Measurements from ENCODE around the gene BMPR1A.

The BMPR1A gene

DNA sequence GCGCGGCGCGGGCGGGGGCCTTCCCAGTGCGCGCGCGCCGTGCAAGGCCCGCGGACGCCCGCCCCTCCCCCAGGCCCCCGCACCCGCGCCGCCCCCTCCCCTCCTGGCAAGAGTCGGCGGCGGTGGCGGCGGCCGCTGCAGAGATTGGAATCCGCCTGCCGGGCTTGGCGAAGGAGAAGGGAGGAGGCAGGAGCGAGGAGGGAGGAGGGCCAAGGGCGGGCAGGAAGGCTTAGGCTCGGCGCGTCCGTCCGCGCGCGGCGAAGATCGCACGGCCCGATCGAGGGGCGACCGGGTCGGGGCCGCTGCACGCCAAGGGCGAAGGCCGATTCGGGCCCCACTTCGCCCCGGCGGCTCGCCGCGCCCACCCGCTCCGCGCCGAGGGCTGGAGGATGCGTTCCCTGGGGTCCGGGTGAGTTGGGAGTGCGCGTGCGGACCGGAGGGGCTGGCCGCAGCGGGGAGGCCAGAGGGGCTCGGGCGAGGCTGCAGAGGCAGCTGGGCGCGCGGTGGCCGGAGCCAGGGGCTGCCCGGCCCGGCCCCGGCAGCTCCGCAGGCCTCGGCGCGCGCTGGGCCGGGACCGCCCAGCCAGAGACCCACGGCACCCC, at the start of gene BMPR1A:
TSS of gene BMPR1A (plus strand) at position 109 of the 602 bp plus-strand sequence. CDS start 119,400 bp downstream, outside the sequence.
- no peak for DNase-seq

DNA sequence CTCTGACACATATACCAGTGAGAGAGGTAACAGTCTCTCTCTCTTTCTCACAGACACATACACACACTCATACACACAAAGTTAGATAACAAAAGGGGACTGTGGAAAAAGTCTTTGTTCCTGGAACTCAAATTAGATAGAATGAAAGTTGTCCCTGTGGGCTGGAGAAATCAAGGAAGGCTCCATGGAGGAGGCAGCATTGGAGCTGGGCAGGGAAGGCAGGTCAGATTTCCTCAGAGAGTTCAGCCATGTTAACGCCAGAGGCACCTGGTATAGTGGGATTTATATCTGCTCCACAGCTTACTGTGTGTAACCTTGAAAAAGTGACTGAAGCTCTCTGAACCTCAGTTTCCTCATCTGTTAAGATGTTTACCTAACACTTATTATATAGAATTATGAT, 49.4 kb upstream of the BMPR1A start:
- no peak for DNase-seq

DNA sequence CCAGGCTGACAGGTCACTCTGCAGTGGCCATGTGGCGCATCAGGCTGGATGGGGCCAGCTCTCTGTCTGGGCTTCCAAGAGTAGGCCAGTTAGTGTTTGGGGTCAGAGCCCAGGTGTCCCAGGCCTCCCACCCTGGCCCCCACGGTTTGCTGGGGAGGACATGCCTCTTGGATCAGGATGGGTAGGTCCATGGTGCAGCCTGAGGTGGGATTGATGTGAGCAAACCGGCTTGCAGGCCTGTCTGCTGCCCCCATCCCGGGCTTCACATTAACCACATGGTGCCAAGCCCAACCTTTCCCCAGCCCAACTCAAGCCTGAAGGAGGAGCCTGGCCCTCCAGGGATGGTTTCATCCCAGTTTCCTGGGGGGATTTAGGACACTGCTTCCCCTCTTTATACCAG, 48.9 kb upstream of the BMPR1A start:
- no peak for DNase-seq

DNA sequence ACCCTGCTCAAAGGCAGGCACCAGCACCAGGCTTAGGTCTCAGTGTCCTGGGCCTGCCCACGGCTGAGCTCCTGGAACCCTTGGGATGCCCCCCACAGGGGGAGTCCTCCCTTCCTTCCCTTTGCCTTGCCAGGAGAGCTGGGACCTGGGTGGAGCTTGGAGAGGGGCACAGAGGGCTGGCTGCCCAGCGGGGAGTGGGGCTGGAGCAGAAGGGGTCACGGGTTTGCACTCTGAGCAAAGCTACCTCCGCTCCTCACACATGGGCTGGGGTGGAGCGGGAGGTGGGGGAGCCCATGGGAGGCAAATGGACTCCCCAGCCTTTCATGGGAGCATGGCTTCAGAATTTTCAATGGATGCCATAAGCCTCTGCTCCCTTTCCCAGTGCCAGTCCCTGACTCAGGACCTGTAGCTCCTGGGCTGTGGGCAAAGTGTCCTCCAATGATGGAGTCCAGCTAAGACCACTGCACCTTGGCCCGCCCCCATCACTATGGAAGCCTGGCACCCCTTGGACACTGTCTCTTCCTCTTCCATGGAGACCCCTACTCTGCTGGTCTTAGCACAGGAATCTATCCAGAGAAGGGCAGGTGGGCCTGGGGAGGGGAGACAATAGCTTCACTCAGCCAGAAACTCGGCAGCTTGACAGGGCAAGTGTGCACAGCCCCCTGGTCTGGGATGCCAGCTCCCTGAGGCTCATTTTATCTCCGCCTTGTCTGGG, 48.2 kb upstream of the BMPR1A start:
- DNase-seq, result no peak

DNA sequence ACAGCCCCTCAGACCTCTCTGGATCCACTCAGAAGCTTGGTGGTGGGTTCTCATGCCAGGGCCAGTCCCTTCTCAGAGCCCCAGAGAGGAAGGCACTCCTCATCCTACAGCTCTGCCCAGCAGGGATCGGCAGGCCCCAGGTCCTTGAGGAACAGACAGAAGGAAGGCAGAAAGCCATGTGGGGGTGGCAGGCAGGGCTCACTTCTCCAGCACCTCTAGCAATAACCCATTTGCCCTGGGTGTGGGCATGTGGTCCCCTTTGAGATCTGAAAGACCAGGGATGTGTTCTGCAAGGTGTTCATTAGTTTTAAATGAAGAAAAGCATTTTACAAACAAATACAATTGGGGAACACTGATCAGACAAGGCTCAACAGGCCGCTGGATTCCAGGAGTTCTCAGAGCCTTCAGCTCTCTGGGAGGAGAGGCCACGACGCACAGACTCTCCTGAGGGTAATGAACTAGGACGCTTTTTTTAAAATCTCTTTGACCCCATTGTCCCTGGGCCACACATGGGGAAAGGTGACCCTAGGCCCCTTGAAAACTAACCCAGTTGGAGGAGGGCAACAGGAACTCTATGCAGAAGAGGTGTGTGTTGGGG, 47.5 kb upstream of the BMPR1A start:
- DNase-seq, result no peak

DNA sequence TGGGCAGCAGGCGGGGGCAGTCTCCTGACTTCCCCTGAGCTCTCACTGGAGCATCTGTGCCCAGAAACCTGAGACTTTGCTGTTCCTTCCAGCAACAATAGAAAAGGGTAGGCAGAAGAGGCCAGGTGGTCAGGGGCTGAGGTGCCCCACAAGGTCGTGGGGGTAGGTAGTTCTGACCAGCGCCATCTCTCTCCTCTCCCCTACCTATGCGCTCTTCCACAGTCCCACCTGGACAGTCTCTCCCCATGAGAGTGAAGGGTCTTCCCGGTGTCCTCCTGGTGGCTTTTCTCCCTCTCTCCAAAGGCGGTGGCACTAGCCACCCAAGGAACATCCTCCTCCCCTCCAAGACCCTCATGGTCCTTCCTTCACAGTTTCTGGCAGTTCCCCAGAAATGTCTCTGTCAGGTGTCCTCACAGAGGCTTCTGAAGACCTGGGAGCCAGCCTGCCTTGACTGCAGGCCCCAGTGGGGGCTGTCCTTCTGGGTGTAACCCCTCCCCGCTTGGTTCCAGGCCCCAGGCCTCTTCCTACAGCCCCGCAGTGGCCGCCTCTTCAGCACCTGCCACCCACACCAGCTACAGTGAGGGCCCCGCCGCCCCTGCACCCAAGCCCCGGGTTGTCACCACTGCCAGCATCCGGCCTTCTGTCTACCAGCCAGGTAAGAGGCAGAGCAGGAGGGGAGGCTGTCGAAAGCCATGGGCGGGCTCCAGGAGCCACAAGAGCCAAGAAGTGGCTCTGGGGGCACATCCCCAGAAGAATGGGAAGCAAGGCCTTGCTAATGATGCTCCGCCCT, 46.8 kb upstream of the BMPR1A start:
- DNase-seq, result no peak

DNA sequence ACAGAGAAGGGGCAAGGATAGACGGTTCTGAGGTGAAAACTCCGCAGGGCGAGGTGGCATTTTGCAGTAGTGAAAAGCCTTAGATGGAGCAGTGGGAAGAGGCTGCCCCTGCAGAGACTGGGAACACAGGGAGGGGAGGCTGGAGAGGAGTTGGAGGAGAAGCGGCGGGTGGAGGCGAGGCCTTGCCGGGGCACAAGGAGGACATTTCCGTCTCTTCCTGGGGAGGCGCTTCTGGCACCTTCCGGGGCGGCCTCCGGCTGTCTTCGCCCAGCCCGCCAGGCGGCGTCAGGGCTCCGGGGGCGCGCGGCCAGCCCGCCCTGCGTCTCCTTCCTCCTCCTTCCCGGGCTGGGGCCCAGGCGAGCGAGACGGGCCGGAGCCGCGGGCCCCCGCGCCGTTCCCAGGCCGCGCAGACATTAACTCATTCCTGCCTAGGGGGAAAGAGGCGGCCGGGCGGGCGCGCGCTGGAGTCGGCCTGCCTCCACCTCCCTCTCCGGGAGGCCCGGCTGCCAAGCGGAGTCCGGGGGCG, 45.4 kb upstream of the BMPR1A start:
- no peak for DNase-seq

DNA sequence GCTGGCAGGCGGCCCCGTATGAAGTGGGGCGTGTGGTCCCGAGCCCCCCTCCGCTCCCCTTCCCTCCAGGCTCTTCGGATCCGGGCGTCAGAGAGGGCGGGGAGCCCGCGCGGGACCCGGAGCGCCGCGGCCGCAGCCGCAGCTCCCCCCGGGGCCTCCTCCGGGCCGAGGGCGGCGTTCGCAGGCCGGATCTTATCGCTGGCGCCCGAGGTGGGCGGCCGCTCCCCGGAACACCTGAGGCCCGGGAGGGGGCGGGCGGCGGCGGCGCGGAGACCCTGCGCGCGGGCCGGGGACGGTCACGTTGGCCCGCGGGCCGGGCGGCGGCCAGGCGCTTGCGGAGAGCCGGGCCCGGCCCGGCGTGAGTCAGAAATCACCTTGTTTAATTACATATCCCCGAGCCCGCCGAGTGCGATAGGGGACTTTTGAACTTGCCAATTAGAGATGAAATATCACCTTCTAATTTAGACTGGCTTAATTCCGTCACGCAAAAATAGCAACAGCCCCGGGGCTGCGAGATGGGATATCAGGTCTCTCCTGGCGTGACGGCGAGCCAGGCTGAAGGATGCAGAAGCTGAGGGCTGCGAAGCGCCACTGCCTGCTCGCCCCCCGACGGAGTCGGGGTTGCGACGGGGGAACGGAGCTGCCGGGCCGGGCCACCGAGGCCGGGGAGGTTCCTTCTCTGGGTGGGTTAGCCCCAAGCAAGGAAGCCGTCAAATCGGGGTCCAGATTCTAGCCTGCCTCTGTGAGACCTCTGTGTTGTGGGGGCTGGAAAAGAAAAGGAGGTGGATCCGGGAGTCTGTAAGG, 44.7 kb upstream of the BMPR1A start:
- DNase-seq, result no peak

DNA sequence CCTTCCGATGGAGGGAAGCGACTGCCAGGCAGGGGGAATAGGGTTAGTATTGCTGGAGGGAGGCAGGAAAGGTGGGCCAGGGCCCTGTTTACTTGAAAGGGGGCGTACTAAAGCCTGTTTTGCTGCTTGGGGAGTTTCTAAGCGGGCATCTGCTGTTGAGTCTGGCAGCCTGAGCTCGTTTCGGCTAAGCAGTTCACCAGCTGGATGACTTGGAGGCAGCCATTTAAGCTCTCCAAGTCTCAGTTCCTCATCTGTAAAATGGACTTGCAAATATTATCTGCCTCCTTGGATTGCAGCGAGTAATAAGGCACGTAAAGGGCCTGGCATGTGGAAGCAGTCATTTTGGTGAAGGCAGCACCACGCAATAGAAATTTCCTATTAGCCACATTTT, 44.1 kb upstream of the BMPR1A start:
- no peak for DNase-seq

DNA sequence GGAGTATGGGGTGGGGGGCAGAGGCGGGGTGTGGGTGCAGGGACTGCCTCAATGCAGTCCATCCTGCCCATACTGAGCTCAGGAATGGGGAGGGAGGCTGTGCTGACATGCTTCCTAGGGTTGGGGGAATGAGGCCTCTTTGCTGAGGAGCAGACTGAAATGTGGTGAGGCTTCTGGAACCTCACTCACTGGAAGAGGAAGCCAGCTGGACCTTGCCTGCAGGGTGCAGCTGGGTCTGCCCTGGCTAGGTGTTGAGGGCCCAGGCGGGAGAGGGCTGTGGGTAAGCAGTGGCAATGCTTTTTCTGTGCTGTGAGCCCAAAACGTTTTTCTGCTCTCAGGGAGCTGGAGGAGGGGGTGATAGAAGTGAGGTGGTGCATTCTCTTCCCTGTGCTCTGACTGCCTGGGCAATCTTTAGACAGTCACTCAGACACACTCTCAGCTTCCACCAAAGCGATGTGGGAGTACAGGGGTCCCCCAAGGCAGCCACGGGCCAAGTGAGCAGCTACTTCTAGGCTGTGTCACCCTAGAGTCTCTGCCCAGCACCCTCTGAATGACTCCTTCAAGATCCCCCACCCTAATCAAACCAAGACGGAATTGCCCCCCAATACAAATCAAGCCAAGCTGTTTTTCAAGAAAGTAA, 41.1 kb upstream of the BMPR1A start:
- no peak for DNase-seq

DNA sequence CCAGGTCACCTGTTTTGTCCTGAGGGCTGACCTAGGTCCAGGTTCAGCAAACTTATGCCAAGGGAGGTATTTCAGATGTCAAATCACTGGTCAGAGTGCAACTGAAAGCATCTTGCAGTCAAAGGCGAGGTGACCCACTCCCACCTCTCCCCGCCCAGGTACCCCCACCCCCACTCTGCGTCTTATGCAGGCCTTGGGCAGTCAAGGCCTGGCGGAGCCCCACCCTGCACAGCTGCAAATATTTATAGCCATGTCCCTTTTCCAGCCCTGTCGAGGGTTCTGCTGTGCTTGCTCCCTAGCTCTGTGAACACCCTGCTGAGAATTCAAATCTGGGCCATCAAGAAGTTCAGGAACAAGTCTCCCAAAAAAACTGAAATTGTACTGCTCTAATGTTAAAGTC, 40.6 kb upstream of the BMPR1A start:
- no peak for DNase-seq

DNA sequence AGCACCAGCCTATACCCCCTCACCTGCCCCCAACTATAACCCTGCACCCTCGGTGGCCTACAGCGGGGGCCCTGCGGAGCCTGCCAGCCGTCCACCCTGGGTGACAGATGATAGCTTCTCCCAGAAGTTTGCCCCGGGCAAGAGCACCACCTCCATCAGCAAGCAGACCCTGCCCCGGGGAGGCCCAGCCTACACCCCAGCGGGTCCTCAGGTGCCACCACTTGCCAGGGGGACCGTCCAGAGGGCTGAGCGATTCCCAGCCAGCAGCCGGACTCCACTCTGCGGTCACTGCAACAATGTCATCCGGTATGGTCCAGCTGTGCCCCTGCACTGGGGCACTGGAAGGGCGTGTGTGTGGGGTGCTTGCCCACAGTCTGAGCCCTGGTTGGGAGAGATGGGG, 40.0 kb upstream of the BMPR1A start:
- no peak for DNase-seq

DNA sequence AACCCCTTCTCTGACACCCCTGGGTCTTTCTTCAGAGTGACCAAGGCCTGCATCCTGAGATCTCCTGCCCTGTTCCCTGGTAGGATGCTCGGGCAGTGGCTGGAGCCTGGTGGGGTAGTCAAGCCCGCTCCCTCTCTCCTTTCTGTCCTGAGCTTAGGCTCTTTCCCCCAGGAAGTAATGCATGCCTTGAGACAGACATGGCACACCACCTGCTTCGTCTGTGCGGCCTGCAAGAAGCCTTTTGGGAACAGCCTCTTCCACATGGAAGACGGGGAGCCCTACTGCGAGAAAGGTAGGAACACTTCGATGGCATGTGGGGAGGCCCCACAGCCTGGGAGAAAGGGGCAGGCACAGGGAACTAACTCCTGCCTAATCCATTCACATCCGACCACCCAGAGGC, 37.9 kb upstream of the BMPR1A start:
- DNase-seq, result no peak

DNA sequence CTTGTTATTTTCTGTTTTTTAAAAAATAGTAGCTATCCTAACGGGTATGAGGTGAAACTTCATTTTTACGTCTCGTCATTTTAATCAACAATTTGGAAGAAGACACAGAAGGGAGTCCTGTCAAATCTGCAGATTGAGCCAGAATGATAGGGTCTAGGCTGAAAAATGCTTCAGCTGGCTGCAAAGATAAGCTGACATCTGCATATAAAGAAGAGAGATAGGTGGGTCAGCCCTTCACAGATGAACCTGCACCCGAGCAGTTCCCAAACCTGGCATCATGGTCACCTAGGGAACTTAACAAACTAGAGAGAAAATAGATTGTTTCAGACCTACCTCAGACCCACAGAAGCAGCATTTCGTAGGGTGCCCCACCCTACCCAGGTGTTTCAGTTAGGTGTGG, 35.2 kb upstream of the BMPR1A start:
- no peak for DNase-seq

DNA sequence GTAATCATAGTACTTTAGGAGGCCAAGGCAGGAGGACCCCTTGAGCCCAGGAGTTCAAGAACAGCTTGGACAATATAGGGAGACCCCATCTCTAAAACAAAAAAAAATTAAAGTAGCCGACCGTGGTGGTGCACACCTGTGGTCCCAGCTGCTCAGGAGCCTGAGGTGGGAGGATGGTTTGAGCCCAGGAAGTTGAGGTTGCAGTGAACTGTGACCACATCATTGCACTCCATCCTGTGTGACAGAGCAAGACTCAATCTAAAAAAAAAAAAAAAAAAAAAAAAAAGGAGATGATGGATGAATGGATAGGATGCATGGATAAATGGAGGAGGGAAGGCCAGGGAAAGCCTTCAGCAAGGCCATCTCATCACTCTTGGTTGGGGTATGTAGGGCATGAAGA, 33.4 kb upstream of the BMPR1A start:
- DNase-seq, result no peak

DNA sequence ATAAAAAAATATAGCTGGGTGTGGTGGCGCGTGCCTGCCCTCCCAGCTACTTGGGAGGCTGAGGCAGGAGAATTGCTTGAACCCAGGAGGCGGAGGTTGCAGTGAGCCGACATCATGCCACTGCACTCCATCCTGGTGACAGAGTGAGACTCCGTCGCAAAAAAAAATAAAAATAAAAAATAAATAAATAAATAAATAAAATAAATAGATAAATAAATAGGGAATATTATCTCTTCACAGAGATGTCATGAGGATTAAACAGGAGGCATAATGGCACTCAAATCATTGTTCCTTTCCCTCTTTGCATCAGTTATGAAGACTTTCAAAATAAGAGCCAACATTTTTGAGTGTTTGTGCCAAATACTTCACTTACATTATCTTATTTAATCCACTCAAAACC, 32.0 kb upstream of the BMPR1A start:
- no peak for DNase-seq

DNA sequence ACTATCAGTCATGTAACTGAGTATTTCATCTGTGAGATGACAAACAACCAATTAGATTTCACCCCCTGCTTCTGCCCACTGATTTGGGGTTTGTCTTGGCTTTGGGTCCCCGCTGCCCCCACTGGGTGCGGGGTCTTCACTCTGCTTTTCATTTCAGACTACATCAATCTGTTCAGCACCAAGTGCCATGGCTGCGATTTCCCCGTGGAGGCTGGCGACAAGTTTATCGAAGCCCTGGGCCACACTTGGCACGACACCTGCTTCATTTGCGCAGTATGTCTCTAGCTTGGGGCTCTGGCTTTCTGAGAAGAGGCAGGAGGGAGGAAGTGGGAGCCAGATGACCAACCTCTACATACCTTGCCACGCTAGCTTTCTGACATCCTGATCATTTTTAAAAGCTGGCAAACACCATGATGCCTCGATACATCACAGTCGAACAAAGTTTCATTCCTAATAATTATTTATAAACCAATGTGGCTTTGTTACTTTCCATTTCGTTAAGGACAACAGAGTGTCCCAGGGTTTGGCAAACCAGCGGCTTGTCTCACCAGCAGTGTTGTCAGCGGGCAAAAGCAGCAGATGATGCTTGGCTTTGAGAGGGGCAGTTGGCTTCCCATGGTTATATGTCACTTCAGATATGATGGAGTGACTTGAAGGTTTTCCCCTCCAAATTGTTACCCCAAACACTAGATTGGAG, 30.3 kb upstream of the BMPR1A start:
- no peak for DNase-seq

DNA sequence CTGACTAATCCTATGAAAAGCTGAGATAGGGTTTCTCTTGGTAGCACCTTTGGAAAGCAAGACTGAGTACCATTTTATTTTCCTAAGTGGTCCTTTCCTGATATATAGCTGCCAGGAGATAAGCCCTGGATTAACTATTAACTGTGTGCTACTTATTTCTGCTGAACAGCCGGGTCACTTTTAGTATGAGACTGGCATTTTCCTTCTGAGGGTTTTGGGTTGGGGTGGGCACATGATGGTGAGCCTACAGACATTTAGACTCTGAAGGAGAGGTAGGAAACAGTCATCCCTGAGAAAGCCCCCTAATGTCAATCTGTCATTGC, 29.8 kb upstream of the BMPR1A start:
- no peak for DNase-seq

DNA sequence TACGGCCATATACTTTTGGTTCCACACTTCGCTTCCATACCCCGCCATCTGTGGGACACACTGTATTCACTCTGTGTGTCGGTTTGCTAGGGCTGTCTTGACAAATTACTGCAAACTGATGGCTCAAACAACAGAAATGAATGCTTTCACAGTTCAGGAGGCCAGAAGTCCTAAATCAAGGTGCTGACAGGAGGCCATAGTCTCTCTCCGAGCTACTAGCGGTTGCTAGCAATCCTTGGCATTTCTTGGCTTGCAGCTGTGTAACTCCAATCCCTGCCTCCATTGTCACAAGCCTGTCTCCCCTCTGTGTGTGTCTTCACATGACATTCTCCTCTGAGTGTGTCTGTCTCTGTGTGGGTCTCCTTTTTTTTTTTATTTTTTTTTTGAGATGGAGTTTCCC, 28.9 kb upstream of the BMPR1A start:
- no peak for DNase-seq

DNA sequence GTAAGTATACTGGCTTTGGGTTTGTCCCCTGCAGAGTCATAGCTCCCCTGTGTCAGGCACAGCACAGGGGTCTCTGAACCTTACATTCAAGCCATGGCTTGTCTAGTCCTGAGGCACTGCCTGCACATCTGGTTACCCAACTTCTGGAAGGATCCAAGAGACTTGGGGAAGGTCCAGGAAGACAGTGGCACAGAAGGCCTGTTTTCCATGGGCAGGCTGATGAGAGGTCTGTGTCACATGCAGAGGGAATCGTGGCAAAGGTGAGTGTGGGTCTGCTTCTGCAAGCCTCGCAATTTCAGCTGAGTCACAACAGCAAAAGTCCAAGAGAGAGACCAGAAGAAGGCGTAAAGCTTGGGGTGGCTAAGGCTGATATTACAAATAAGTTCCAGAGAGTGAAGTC, 28.4 kb upstream of the BMPR1A start:
- no peak for DNase-seq

DNA sequence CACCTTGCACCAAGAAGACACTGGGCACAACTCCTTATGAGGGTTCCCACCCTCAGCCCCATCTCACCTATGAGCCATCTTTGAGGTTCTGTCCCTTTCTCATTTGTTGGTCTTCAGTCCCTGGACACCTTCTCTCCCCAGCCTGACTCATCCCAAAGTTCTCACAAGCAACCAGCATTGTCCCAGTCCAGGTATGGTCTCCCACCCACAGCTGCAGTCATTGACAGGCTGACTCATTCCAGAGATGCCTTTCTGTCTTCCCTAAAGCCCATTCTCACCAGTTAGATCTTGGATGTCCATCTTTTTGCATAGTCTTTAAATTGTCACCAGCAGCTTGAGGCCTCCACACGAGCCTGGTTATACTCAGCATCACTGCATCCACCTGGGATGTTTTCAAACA, 26.7 kb upstream of the BMPR1A start:
- no peak for DNase-seq

DNA sequence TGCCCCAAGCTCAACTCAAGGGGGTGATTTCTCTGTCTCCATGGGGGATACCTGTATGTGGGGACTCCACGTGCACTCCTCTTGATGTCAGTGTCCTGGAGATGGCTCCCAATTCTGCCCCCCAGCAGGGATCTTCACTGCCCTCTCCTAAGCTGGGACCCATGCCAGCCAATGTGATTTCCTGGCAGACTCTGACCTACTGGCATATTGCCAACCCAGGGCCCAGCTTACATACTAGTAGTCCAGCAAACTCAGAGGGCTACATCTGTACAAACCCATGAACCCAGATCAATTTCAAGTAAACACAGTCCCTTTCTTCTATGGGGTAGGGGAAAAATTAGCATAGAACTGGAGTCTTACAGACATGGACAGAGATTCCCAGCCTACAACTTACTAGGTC, 26.2 kb upstream of the BMPR1A start:
- no peak for DNase-seq
